HG03135 (cell line): ENCODE data around the gene NFASC.

Experiments
- ATAC-seq: cut with Tn5 transposase; IDR thresholded peaks from one replicate; pipeline ENCODE4 v1.9.1; 2021; ENCODE audit warnings: mild to moderate bottlenecking, moderate library complexity; ENCODE audit not compliant: unreplicated experiment

NFASC gene

DNA sequence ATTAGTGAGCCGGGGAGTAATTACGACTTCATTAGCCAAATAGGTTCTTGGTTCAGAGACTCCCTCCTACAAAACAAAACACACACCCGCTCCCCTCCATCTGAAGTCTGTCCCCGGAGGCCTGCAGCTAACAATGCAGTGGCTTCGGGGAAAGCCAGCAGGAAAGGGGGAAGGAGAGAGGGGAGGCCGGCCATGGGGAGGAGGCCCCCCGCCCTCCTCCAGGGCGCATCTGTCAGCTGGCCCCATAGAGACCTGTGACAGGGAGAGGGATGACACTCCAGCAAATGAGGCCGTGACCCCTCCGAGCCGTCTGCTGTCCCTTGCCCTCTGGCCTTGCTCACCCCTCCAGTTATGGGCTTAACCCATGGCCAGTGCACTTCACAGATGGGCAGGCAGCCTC, 160.2 kb downstream of the NFASC start:
- ATAC-seq = no peak

DNA sequence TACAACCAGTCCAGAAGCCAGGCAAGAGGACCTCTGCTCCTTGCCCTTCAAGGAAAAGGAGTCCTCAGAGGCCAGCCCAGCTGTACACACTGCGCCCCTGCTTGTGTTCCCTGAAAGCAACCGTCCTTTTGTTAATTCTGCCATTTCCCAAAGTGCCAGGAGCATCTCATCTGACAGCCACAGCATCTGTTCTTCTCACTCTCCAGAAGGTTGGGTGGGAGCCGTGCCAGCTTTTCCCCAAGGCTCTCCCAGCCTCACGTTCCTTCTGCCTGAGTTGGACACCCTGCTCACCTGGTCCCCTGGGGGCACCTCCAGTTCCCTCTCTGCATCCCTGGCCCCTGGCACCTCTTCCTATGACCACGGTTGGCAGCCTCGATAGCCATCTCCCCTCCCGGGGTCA, 161.8 kb downstream of the NFASC start:
- ATAC-seq = no peak

DNA sequence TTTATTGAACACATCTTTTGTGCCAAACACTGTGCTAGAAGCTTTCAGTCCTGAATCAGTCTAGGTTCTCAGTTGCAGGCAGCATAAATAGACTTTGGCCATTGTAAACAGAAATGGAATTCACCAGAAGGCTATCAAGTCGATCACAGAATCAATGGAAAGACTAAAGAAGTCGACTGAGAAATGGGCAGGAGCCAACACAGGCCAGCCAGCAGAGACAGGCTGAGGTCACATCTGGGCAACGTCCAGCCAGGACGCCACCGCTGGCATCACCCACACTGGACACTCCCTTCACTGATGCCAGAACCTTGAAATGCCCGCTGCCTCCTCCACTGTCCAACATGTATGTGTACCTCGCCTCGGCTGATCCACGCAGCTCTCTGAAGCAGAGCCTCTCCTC, 166.9 kb downstream of the NFASC start:
- ATAC-seq = no peak

DNA sequence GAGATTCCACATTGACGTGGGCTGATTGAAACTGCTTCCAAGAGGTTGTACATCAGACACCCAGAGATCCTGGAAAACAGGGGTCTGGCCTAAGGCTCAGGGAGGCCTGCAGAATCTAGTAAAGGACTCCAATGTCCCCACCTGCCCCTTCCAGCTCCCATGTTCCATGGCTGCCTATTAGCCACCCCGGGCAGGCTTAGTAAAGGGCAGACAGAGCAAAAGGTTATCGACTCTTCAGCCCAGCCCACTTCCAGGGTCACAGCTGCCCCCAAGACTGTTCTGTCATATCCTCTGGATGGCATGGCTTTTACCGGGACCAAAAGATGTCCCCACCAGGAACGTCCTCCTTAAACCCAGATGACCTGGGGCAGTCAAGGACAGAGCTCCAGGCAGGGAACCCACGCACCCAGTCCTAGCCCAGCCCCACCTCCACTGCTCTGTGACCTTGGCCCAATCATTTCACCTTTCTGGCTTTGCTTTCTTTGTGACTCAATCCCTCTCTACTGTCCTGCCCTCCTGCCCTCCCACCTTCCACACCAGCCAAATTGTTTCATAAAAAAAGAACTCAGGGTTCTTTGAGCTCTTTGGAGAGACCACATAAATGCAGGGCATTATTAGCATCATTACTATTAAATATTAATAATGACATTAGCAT, 167.6 kb downstream of the NFASC start:
- no peak for ATAC-seq

DNA sequence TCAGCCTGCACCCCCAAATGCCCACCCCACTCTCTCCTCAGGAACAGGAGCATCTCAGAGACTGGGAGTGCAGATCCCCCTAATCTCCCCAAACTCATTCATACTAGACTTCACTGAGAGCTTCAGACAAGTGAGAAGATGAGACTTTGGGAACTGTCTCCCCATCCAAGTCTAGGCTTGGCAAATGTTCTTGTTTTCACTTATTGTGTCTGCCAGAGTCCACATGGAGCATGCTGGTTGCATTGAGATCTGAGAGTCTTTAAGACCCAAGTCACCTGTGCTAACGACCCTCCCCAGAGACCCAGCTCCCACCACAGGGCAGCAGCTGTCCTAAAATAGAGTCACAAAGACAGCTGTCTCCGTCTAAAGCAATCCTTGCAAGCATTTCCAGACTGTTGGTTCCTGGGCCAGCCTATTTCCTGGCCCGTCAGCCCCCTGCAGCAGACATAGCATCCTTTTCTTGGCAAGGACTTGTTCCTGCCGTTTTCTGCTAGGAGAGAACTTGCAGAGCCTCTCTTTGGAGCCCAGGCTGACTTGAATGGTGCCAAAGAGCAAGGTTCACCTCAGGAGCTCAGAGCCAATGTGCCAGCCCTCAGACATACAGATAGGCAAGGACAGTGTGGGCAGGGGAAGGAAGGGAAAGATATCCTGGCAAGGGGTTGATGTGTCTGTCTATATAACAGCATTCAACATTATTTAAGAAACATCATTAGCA, 170.5 kb downstream of the NFASC start:
- ATAC-seq = no peak

DNA sequence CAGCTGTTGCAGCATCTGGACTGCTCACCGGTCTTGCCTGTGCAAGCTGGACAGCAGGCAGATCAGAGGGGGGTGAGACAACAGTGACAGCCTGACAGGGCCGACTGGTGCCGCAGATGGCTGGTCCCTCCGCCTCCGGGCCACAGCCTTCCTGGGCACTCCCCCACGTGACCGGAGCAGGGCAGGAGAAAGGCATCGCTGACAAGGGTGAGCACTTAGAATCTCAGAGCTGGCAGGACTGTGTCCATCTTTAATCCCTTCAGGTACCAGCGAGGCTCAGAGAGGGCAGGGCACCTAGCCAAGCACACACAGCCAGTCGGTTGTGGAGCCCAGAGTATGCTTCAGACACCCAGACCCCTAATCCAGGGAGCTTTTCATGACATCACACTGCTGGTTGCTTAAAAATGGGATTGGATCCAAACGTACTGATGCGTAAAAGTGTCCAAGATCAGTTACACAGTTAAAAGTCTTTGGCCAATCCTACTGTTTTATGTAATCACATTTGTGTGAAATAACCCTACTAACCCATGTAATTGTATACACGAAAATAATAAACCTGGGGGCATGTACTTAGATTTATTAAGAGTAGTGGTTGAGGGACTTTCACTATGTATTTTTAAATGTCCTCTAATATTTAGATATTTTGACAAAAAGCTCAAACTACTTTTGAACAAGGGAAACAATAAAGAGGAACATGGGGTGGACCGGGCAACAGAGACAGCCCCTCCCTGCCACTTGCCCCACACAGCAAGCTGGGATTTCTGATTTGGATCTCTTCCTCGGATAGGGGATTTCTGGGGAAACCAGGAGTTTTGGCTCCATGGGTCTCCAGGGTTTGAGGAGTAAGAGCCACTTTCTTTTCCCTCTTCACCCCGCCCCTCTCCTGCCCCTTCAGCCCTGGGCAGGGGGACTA, 171.6 kb downstream of the NFASC start:
- ATAC-seq = no peak

DNA sequence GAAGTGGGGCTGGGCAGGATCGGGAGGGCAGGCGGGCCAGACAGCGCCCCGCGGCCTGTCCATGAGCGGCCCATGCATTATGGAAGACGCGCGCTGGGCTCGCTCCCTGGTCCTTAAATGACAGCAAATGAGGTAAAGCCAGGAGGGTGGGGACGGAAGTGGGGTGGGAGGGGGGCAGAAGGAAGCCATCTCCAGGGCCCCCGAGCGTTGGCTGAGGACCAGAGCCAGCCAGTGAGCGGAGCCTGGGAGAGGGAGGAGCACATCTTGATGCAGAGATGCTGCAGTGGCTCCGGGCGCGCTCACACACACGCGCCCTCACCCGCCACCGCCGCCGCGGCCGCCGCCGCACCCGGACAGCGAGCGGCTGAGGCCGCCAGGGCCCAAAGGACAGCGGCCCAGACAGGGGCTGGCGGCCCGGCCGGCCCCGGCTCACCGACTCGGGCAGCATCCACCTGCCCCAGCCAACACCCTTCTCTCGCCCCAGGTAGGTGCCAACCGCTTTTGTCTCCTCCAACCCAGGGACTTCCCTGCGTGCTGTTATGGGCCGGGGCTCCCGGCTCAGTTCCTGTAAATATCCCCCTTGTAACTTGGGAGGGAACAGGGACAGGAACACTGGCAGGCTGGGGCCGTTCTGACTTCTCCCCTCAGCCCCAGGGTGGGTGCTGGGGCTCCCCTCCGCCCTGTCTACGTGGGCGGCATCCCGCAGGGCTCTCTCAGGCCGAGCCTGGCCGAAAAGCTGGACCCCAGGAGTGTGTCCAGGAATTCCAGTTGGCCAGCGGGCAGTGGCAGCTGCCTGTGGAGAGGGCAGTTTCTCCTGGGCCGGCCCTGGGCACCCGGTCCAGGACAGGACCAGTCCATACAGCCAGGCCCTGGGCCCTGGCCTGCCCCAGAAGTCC, 172.5 kb downstream of the NFASC start, which contains the start of gene CNTN2:
TSS of gene CNTN2 (plus strand) at position 302 of the 896 bp plus-strand sequence. CDS start 9,974 bp downstream, outside the sequence.
- ATAC-seq = no peak

DNA sequence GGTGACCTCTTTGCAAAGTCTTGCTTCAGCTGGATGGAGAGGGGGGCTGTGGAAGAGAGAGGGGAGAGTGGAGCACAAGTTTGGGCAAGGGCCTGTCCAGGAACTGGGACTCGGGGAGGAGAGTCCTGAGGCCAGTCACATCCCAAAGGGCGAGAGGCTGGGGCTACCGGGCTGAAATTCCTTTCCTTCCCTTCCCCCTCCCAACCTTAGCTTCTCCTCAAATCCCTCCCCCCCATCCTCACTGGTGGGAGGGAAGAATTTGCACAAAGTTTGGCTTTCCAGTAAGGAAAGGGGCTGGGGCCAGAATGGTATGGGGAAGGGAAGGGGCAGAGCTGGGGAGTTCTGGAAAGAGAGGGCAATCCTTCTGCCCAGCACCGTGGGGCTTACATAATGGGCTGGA, 173.2 kb downstream of the NFASC start:
- ATAC-seq = no peak

DNA sequence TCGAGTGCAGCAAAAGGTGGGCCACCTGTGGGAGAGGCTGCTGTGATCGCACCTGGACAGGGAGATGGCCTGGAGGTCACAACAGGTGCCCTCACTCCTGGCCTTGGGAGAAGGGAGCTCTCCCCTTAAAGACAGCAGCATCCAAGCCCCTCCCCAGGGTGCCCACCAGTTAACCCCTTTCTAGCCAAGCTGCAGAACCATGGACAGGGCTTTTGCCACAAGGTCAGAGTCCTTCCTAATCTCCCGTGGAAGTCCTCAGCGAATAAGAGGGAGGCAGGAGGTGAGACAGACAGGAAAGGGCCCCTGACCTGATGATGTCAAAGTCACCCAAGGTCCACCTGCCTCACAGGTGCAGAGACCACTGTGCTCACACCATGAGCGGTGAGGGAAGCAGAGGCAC, 174.1 kb downstream of the NFASC start:
- no peak for ATAC-seq

DNA sequence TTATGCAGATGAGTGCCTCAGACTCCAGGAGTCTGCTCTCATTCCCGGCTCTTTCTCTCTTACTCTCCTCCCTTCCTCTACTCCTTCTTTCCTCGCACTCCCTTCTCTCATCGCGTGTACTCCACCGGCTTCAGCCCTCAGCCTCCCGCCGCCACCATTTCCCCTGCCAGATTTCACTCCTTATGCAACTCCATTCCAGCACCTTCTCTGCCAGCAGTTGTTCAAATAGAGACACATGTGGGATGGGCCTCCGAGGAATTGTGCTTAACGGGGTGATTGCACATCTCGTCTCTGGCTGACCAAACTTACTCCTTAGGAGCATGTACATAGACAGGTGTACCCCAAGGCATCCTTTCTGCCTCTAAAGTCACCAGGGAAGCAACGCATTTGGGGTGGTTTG, 174.5 kb downstream of the NFASC start:
- ATAC-seq = no peak

DNA sequence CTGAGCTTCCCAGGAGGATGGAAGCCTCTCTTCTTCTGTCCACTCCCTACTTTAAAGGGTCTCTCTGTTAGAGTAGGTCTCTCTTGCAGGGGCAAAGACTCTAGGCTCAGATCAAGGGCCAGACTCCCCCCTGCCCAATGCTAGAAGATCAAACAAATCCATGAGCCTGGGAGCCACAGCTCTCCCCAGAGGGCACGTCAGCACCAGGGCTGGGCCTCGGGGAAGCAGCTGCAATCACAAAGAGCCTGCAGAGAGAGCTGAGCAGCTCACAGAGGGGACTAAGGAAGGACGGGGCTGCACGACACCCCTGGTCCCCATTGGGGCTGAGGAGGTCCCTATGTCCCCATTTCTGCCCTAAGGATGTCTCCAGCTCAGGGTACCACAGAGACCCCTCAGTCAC, 176.2 kb downstream of the NFASC start:
- no peak for ATAC-seq

DNA sequence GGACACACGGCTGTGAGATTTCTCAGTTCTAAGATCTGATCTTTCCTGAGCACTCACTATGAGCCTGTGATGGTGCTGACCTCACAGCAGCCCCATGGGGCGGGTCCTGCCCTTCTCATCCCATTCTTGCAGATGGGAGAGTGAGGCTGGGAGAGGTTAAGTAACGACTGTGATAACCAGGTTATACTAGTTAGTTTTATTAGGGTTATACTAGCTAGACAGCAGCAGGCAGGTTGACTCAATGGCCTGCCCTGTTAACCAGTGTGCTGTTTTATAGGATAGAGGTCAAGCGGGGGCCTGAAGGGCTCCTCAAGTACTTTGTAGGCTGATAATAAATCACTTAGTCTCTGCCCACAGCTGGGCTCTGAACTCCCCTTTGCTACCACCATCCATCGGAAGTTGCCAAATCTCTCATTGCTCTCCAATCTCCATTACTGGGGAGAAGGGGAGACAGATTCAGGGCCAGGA, 177.1 kb downstream of the NFASC start:
- ATAC-seq = no peak

DNA sequence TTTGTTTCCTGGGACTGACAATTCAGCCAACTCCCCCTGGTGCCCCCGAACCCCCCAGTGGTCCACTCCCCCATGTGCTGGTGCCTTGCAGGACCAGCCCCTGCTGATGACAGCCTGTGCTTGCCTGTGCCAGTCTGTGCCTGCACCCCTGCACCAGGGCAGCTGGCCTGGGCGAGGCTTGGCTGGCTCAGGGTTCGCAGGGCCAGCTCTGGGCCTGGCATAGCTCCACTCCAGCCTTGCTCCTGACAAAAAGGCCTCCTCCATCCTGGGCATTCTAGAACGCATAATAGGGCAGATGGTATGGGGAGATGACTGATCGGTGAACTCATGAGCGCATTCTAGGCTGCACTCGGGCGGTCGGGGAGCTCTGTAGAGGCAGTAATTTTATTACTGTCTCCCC, 177.7 kb downstream of the NFASC start:
- no peak for ATAC-seq

DNA sequence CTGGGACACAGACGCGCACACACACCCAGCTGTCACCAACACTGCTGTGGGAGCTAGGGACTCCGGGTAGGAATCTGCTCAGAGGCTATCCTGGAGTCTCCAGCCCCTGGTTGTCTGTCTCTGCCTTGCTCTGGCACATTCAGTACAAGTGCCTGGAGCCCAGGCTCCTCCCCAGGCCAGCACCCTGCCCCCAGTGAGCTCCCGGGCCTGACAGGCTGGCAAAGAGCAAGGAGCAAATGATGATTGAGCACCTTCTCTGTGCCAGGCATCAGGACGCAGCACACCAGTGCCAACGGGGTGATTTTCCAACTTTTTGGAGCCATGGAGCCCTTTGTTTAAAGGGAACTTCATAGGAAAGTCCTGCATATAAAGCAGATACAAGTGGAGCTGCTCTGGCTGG, 178.8 kb downstream of the NFASC start:
- ATAC-seq = no peak

DNA sequence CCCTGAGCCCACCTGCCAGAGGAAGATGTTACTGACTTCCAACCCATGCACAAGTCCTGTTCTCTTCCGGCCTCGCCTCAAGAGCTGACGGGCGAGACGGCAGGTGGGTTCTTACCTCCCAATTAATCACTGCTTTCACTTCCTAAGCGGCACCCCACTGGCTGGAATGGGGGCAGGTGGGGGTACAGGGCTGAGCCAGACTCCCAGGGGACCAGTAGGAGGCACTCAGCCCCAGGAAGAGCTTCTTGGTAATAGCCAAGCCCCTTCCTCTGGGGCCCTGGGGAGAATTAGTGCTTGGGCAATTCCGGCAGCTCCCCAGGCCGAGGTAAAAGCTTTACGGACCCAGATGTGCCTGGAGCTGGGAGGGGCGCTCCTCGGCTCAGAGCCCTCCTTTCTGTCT, 182.0 kb downstream of the NFASC start:
- no peak for ATAC-seq

DNA sequence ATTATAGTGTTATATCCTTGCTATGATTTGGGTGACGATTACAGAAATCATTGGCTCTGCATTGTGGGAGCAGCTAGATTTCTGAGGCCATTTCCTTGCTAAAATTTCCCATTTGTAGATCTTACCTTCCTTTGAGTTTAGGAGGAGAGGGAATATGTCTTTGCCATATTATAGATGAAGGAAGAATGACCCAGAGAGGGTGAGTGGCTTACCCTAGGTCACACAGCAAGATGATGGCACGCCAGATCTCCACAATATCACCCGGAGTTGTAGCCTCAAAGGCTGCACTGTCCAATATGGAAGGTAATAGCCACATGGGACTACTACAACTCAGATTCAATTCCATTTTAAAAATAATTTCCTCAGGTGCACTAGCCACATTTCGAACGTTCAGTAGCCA, 182.6 kb downstream of the NFASC start:
- no peak for ATAC-seq

DNA sequence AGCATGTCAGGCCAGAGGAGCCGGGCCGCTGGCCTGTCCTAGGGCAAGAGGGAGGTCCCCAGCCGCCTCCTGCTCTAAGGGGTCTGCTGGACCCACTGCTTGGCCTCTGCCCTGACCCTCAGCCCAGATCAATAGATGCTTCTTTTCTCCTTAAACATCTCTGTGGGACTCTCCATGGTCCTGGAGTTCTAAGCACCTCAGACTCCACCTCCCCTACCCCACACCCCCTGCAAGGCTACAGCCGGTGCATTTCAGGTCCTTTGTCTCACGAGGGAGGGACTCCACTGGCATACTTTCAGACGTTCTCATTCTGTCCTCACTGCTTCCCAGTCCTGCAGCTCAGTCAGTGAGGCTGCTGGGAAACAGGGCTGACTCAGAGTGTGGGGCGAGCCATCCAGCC, 183.4 kb downstream of the NFASC start:
- no peak for ATAC-seq

DNA sequence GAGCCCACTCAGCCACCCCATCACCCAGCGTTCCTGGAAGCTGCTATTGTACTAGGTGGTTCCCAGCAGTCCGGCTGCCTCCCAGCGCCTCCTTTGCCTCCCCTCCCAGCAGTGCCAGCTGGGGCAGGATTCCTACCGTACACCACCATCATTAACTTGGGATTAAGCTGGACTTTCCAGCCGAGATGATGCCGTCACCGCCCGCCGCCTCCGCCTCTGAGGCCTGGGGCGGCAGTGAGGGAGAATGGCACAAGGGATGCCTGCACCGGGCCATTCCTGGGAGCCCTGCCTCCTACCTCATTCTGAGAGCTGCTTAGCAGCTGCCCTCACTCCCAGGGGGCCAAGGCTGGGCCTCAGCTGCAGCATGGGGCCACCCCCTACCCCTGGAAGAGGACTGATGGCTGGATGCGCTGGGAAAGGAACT, 185.5 kb downstream of the NFASC start:
- no peak for ATAC-seq

DNA sequence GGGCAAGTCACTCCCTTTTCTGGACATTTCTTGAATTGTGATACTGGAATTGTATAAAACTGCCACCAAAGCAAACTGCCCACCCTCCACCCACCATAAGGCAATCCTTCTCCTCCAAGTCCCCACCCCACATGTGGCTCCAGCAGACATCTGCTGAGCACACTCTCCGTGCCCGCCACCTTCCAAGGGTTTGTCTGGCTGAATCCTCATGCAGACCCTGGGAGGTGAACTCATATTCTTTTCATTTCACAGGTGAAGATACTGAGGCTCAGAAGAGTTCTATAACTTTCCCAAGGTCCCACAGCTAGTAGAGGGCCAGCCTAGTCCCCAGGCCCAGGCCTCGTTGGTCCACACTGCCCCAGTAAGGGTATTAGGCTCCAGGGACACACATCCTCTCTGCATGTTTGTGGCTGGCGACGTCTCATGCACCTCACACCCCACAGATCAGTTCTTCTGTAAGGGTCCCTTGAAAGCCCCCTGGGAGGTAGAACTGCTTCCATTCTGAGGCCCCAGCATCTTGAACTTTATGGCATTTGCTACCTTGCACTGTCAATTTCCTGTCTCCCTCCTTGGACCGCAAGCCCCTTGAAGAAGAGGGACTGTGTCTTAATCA, 186.4 kb downstream of the NFASC start:
- ATAC-seq = no peak
